Bronchial epithelial cell (primary cell): ENCODE data around the gene ADGRF3. TPM values are rescaled to one million over a fixed set of nuclear protein-coding genes. Genes with fewer than 3 reads are reported as not detected.
"Not testable (repeated sequence)": the region's sequence is repeated elsewhere in the genome, so short reads cannot be mapped to it uniquely, and the experiment has no call there.

Source experiments
- DNase-seq: peaks from one replicate; pipeline ENCODE4 v3.0.0-alpha.2; 2010; ENCODE audit warnings: low read depth
- FAIRE-seq: peaks from 2 replicates; lab custom pipeline; 2011; peaks lifted over from hg19 to GRCh38; lab: Jason Lieb, UNC
- H3K27me3 ChIP-seq: 2 replicates; pipeline ENCODE4 v1.5.1; 2011; ENCODE audit warnings: low read length; ENCODE audit not compliant: control insufficient read depth, insufficient read depth
- H3K36me3 ChIP-seq: 2 replicates; pipeline ENCODE4 v1.5.1; 2011; ENCODE audit warnings: low read length; ENCODE audit not compliant: control insufficient read depth, insufficient read depth
- H3K4me3 ChIP-seq: 2 replicates; pipeline ENCODE4 v1.5.1; 2011; ENCODE audit warnings: mild to moderate bottlenecking, low read depth, low read length, control low read depth
- CTCF ChIP-seq: IDR thresholded peaks from 2 replicates; pipeline ENCODE4 v1.5.1; 2011; ENCODE audit warnings: mild to moderate bottlenecking, moderate library complexity, low read length, control low read depth, inconsistent platforms; ENCODE audit not compliant: insufficient read depth, severe bottlenecking
- total RNA-seq: library from RNA; depleted of rRNA; stranded (reverse); fragments of >200 nt; gene quantifications from 2 replicates; pipeline ENCODE4 v1.2.1, GENCODE V29; 2014

The ADGRF3 gene
- total RNA-seq, 1 donor from 2014 or later, result not detected

- Histone ChIP-seq H3K36me3 (peaks cover 12% of the 10 kb centered on the region), H3K4me3 (no peak overlapping the region), H3K27me3 (no peaks in the 10 kb centered on the region)
- no peak for DNase-seq
- no peak for FAIRE-seq
- TF ChIP-seq CTCF, result no peak
These were observed 69.9 kb downstream of the ADGRF3 start for GRCh38 chr2:26276484-26277227.

GRCh38 chr2:26274058-26274613 lies 72.5 kb downstream of the ADGRF3 start:
- peak; percentile 100 for DNase-seq
- no peaks in the 10 kb centered on the region for H3K27me3 ChIP-seq
- H3K36me3 ChIP-seq, result peaks cover 10% of the 10 kb centered on the region
- FAIRE-seq, result peak; percentile 77
- no peak for TF ChIP-seq CTCF
- no peak overlapping the region for H3K4me3 ChIP-seq

GRCh38 chr2:26273501-26273900 lies 73.1 kb downstream of the ADGRF3 start:
- peak; percentile 40 for DNase-seq
- no peak for TF ChIP-seq CTCF
- no peak for FAIRE-seq
- no peaks in the 10 kb centered on the region for H3K27me3 ChIP-seq
- H3K36me3 ChIP-seq, result peaks cover 6% of the 10 kb centered on the region
- no peak overlapping the region for H3K4me3 ChIP-seq

- DNase-seq (no peak), FAIRE-seq (no peak)
- no peaks in the 10 kb centered on the region for H3K27me3 ChIP-seq
- H3K36me3 ChIP-seq, result no peaks in the 10 kb centered on the region
- TF ChIP-seq CTCF, result no peak
- no peak overlapping the region for H3K4me3 ChIP-seq
These were observed 76.2 kb downstream of the ADGRF3 start for GRCh38 chr2:26270373-26270772.

- Histone ChIP-seq H3K27me3 (no peaks in the 10 kb centered on the region), H3K36me3 (no peaks in the 10 kb centered on the region), H3K4me3 (no peak overlapping the region)
- peak; percentile 95 for DNase-seq
- no peak for TF ChIP-seq CTCF
- no peak for FAIRE-seq
These were observed 76.9 kb downstream of the ADGRF3 start for GRCh38 chr2:26269571-26270158.

- DNase-seq, H3K36me3 ChIP-seq, FAIRE-seq: not testable (repeated sequence)
These were observed 77.8 kb downstream of the ADGRF3 start for GRCh38 chr2:26268670-26269385.

More at GRCh38 chr2:26268670-26269385, 77.8 kb downstream of the ADGRF3 start:
- H3K27me3 ChIP-seq, H3K4me3 ChIP-seq: not testable (repeated sequence)
